ENCODE measurements around the gene URB1. TPM values are rescaled to one million over a fixed set of nuclear protein-coding genes. Genes with fewer than 3 reads are reported as not detected.

The URB1 gene
- total and polyA plus RNA-seq, 2 donors (not counting 3 experiments of a cell fraction or from before 2014, with no cell fraction given) = 8.0 to 27.3 TPM

DNA sequence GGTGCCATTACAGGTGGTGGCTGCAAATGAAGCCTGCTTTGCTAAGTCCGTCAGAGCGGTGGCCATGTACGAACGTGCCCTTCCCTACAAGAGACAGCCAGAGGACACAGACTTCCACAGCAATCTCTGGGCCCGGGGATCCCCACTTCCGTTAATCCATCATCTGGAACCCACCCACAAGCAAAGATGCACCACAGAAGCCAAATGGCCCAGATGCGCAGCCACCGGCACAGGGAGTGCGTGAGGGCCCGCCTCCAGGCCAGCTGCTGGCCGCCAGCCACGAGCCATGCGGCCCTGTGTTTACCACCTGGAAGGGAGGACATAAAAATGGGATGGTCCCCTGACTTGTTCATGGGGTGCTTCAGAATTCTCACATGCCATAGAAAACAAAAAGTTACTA is 72.1 kb downstream of the URB1 start:
- H3K4me3 ChIP-seq (replicated peaks in 1 of 3; ENCODE audit: insufficient read depth in 1 of 3, low read depth in 1 of 3, low read length in 3 of 3) = no peak overlapping the region
- no peaks in the 10 kb centered on the region for H3K27me3 ChIP-seq (ENCODE audit: control insufficient read depth in 2 of 2, insufficient read depth in 2 of 2, low read length in 2 of 2)
- no peaks in the 10 kb centered on the region for H3K9me3 ChIP-seq (replicated peaks; ENCODE audit: control insufficient read depth, insufficient read depth, low read length)
- TF ChIP-seq JUN (IDR thresholded peaks at IDR 0.05; ENCODE audit: borderline replicate concordance, insufficient read depth, insufficient read length, low read depth) (no peak), FOS (IDR thresholded peaks at IDR 0.05; ENCODE audit: borderline replicate concordance, insufficient read depth, low read length) (no peak), POLR2A (IDR thresholded peaks at IDR 0.05; ENCODE audit: low read depth, low read length) (no peak), GATA2 (IDR thresholded peaks at IDR 0.05; ENCODE audit: insufficient read depth, insufficient read length, low read depth, low read length) (no peak)
- TF ChIP-seq, protein P1, sequence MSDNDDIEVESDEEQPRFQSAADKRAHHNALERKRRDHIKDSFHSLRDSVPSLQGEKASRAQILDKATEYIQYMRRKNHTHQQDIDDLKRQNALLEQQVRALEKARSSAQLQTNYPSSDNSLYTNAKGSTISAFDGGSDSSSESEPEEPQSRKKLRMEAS (IDR thresholded peaks at IDR 0.05; ENCODE audit: insufficient read depth, insufficient read length) = no peak
- TF ChIP-seq, protein P2, sequence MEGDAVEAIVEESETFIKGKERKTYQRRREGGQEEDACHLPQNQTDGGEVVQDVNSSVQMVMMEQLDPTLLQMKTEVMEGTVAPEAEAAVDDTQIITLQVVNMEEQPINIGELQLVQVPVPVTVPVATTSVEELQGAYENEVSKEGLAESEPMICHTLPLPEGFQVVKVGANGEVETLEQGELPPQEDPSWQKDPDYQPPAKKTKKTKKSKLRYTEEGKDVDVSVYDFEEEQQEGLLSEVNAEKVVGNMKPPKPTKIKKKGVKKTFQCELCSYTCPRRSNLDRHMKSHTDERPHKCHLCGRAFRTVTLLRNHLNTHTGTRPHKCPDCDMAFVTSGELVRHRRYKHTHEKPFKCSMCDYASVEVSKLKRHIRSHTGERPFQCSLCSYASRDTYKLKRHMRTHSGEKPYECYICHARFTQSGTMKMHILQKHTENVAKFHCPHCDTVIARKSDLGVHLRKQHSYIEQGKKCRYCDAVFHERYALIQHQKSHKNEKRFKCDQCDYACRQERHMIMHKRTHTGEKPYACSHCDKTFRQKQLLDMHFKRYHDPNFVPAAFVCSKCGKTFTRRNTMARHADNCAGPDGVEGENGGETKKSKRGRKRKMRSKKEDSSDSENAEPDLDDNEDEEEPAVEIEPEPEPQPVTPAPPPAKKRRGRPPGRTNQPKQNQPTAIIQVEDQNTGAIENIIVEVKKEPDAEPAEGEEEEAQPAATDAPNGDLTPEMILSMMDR (IDR thresholded peaks at IDR 0.05; ENCODE audit: extremely low read depth in 1 of 2, insufficient read depth in 1 of 2, low read depth in 1 of 2, low read length in 2 of 2) = no peak
- no peak overlapping the region for H3K9ac ChIP-seq (replicated peaks; ENCODE audit: extremely low read depth, insufficient read depth, low read length)
- no TSS peak for BruUV-seq (replicated peaks)
- H3K36me3 ChIP-seq (ENCODE audit: control insufficient read depth in 2 of 2, extremely low read depth in 1 of 2, insufficient read depth in 2 of 2, low read length in 2 of 2) = peaks cover 38 to 56% of the 10 kb centered on the region in 2 experiments
- no peaks in the 10 kb centered on the region for H4K20me1 ChIP-seq (replicated peaks; ENCODE audit: control insufficient read depth, extremely low read depth, insufficient read depth, low read length)
- intact Hi-C loops (cut with micrococcal nuclease) = no loop called here
- H3K4me2 ChIP-seq (ENCODE audit: insufficient read depth, low read length) = no peak overlapping the region
- H3K79me2 ChIP-seq (ENCODE audit: control insufficient read depth, insufficient read depth, low read length) = no peaks in the 10 kb centered on the region
- H3K27ac ChIP-seq (ENCODE audit: insufficient read depth, low read depth, low read length) = no peak overlapping the region
- ChIA-PET POLR2A (no interaction called here), CTCF (no interaction called here)
- no peak for DNase-seq (ENCODE audit: low read depth, low spot score)
- dilution Hi-C loops (cut with MboI; ENCODE audit: extremely low pct_ligation_motif_present, low sequenced_read_pairs) = no loop called here
- no peak for FAIRE-seq
- no peaks in the 10 kb centered on the region for H3K9me1 ChIP-seq (replicated peaks; ENCODE audit: control insufficient read depth, extremely low read depth, insufficient read depth, low read length)
- no peak overlapping the region for H2AFZ ChIP-seq (ENCODE audit: low read depth, low read length)
- H3K4me1 ChIP-seq (ENCODE audit: control insufficient read depth, extremely low read depth, insufficient read depth, low read length) = no peaks in the 10 kb centered on the region

DNA sequence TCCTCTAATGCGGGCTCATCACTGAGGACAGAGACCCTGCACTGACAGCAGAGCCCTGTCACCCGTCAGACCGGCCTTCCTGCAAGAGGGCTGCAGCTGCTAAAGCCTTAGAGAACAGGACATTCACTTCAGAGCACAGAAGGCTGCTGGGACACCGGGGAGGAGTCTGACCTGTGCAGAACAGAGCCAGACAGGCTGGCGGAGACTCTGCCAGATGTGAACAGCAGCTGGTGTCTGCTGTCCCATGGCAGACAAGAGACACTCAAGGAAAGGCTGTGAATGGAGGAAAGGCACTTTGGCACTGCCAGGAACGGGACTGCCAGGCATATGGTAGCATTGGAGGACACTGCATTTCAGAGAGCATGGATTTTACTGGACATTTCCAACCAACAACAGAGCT is 72.8 kb downstream of the URB1 start:
- Histone ChIP-seq H3K9me1 (replicated peaks; ENCODE audit: control insufficient read depth, extremely low read depth, insufficient read depth, low read length) (no peaks in the 10 kb centered on the region), H3K9ac (replicated peaks; ENCODE audit: extremely low read depth, insufficient read depth, low read length) (no peak overlapping the region), H2AFZ (ENCODE audit: low read depth, low read length) (no peak overlapping the region), H3K36me3 (ENCODE audit: control insufficient read depth in 2 of 2, extremely low read depth in 1 of 2, insufficient read depth in 2 of 2, low read length in 2 of 2) (peaks cover 38 to 54% of the 10 kb centered on the region in 2 experiments), H3K27ac (ENCODE audit: insufficient read depth, low read depth, low read length) (no peak overlapping the region), H3K4me3 (replicated peaks in 1 of 3; ENCODE audit: insufficient read depth in 1 of 3, low read depth in 1 of 3, low read length in 3 of 3) (no peak overlapping the region), H3K4me1 (ENCODE audit: control insufficient read depth, extremely low read depth, insufficient read depth, low read length) (no peaks in the 10 kb centered on the region), H3K27me3 (ENCODE audit: control insufficient read depth in 2 of 2, insufficient read depth in 2 of 2, low read length in 2 of 2) (no peaks in the 10 kb centered on the region), H4K20me1 (replicated peaks; ENCODE audit: control insufficient read depth, extremely low read depth, insufficient read depth, low read length) (no peaks in the 10 kb centered on the region), H3K79me2 (ENCODE audit: control insufficient read depth, insufficient read depth, low read length) (no peaks in the 10 kb centered on the region), H3K4me2 (ENCODE audit: insufficient read depth, low read length) (no peak overlapping the region), H3K9me3 (replicated peaks; ENCODE audit: control insufficient read depth, insufficient read depth, low read length) (no peaks in the 10 kb centered on the region)
- no TSS peak for BruUV-seq (replicated peaks)
- TF ChIP-seq FOS (IDR thresholded peaks at IDR 0.05; ENCODE audit: borderline replicate concordance, insufficient read depth, low read length) = no peak
- no peak for TF ChIP-seq GATA2 (IDR thresholded peaks at IDR 0.05; ENCODE audit: insufficient read depth, insufficient read length, low read depth, low read length)
- TF ChIP-seq, protein P1 (IDR thresholded peaks at IDR 0.05; ENCODE audit: insufficient read depth, insufficient read length) = no peak
- TF ChIP-seq JUN (IDR thresholded peaks at IDR 0.05; ENCODE audit: borderline replicate concordance, insufficient read depth, insufficient read length, low read depth) = no peak
- no peak for TF ChIP-seq MYC (IDR thresholded peaks at IDR 0.05; ENCODE audit: low read depth, low read length)
- no peak for TF ChIP-seq POLR2AphosphoS5 (IDR thresholded peaks at IDR 0.05; ENCODE audit: insufficient read depth, low read depth, low read length)
- TF ChIP-seq, protein P2 (IDR thresholded peaks at IDR 0.05; ENCODE audit: extremely low read depth in 1 of 2, insufficient read depth in 1 of 2, low read depth in 1 of 2, low read length in 2 of 2) = no peak
- TF ChIP-seq EZH2 (IDR thresholded peaks at IDR 0.05; ENCODE audit: borderline replicate concordance, low read depth, low read length, severe bottlenecking) = no peak
- TF ChIP-seq POLR2A (IDR thresholded peaks at IDR 0.05; ENCODE audit: low read depth, low read length) = no peak
- intact Hi-C loops (cut with micrococcal nuclease) (no loop called here), dilution Hi-C loops (cut with MboI; ENCODE audit: extremely low pct_ligation_motif_present, low sequenced_read_pairs) (no loop called here)
- ChIA-PET CTCF (no interaction called here), POLR2A (no interaction called here)
- FAIRE-seq = no peak
- DNase-seq (ENCODE audit: low read depth, low spot score) = no peak

Measured in endothelial cell of umbilical vein (primary cell).